ENCODE results near the gene DNAJA3.

DNAJA3 gene

GRCh38 chr16:4437366-4437765 lies 11.7 kb downstream of the DNAJA3 start:
- Histone ChIP-seq H3K4me1 (ENCODE audit: control insufficient read depth in 1 of 2, insufficient read depth in 2 of 2, low read length in 2 of 2) (no peaks in the 10 kb centered on the region), H3K27me3 (ENCODE audit: control insufficient read depth in 1 of 2, insufficient read depth in 2 of 2, low read length in 2 of 2) (no peaks in the 10 kb centered on the region), H3K4me3 (ENCODE audit: low read depth in 1 of 2, low read length in 2 of 2) (no peak overlapping the region), H3K36me3 (ENCODE audit: control insufficient read depth in 1 of 2, insufficient read depth in 2 of 2, low read length in 2 of 2) (peaks cover 34 to 70% of the 10 kb centered on the region in 2 donors), H3K27ac (ENCODE audit: low read depth, low read length) (no peak overlapping the region), H3K9me3 (ENCODE audit: control insufficient read depth in 1 of 2, low read length in 2 of 2) (no peaks in the 10 kb centered on the region), H3K9ac (ENCODE audit: low read depth in 1 of 2, low read length in 2 of 2) (no peak overlapping the region)

- H3K9me3 ChIP-seq (ENCODE audit: control insufficient read depth in 1 of 2, low read length in 2 of 2) = no peaks in the 10 kb centered on the region
- H3K9ac ChIP-seq (ENCODE audit: low read depth in 1 of 2, low read length in 2 of 2) = no peak overlapping the region
- no peak overlapping the region for H3K27ac ChIP-seq (ENCODE audit: low read depth, low read length)
- H3K4me1 ChIP-seq (ENCODE audit: control insufficient read depth in 1 of 2, insufficient read depth in 2 of 2, low read length in 2 of 2) = no peaks in the 10 kb centered on the region
- H3K36me3 ChIP-seq (ENCODE audit: control insufficient read depth in 1 of 2, insufficient read depth in 2 of 2, low read length in 2 of 2) = peaks cover 49 to 90% of the 10 kb centered on the region in 2 donors
- H3K27me3 ChIP-seq (ENCODE audit: control insufficient read depth in 1 of 2, insufficient read depth in 2 of 2, low read length in 2 of 2) = no peaks in the 10 kb centered on the region
- no peak overlapping the region for H3K4me3 ChIP-seq (ENCODE audit: low read depth in 1 of 2, low read length in 2 of 2)
These were observed 16.7 kb downstream of the DNAJA3 start for GRCh38 chr16:4442371-4442770.

- Histone ChIP-seq H3K4me3 (ENCODE audit: low read depth in 1 of 2, low read length in 2 of 2) (no peak overlapping the region), H3K27me3 (ENCODE audit: control insufficient read depth in 1 of 2, insufficient read depth in 2 of 2, low read length in 2 of 2) (no peaks in the 10 kb centered on the region), H3K9ac (ENCODE audit: low read depth in 1 of 2, low read length in 2 of 2) (no peak overlapping the region), H3K9me3 (ENCODE audit: control insufficient read depth in 1 of 2, low read length in 2 of 2) (no peaks in the 10 kb centered on the region), H3K4me1 (ENCODE audit: control insufficient read depth in 1 of 2, insufficient read depth in 2 of 2, low read length in 2 of 2) (no peaks in the 10 kb centered on the region), H3K27ac (ENCODE audit: low read depth, low read length) (no peak overlapping the region), H3K36me3 (ENCODE audit: control insufficient read depth in 1 of 2, insufficient read depth in 2 of 2, low read length in 2 of 2) (peaks cover 46 to 90% of the 10 kb centered on the region in 2 donors)
These were observed 17.6 kb downstream of the DNAJA3 start for GRCh38 chr16:4443271-4443670.

GRCh38 chr16:4443986-4444385 lies 18.3 kb downstream of the DNAJA3 start:
- no peak overlapping the region for H3K27ac ChIP-seq (ENCODE audit: low read depth, low read length)
- H3K4me1 ChIP-seq (ENCODE audit: control insufficient read depth in 1 of 2, insufficient read depth in 2 of 2, low read length in 2 of 2) = no peaks in the 10 kb centered on the region
- no peaks in the 10 kb centered on the region for H3K27me3 ChIP-seq (ENCODE audit: control insufficient read depth in 1 of 2, insufficient read depth in 2 of 2, low read length in 2 of 2)
- no peak overlapping the region for H3K9ac ChIP-seq (ENCODE audit: low read depth in 1 of 2, low read length in 2 of 2)
- H3K4me3 ChIP-seq (ENCODE audit: low read depth in 1 of 2, low read length in 2 of 2) = no peak overlapping the region
- no peaks in the 10 kb centered on the region for H3K9me3 ChIP-seq (ENCODE audit: control insufficient read depth in 1 of 2, low read length in 2 of 2)
- peaks cover 50 to 92% of the 10 kb centered on the region in 2 donors for H3K36me3 ChIP-seq (ENCODE audit: control insufficient read depth in 1 of 2, insufficient read depth in 2 of 2, low read length in 2 of 2)

GRCh38 chr16:4450430-4450829 lies 24.8 kb downstream of the DNAJA3 start:
- Histone ChIP-seq H3K9ac (ENCODE audit: low read depth in 1 of 2, low read length in 2 of 2) (no peak overlapping the region), H3K27me3 (ENCODE audit: control insufficient read depth in 1 of 2, insufficient read depth in 2 of 2, low read length in 2 of 2) (no peaks in the 10 kb centered on the region), H3K9me3 (ENCODE audit: control insufficient read depth in 1 of 2, low read length in 2 of 2) (no peaks in the 10 kb centered on the region), H3K36me3 (ENCODE audit: control insufficient read depth in 1 of 2, insufficient read depth in 2 of 2, low read length in 2 of 2) (peaks cover 43 to 93% of the 10 kb centered on the region in 2 donors), H3K27ac (ENCODE audit: low read depth, low read length) (no peak overlapping the region), H3K4me3 (ENCODE audit: low read depth in 1 of 2, low read length in 2 of 2) (no peak overlapping the region), H3K4me1 (ENCODE audit: control insufficient read depth in 1 of 2, insufficient read depth in 2 of 2, low read length in 2 of 2) (no peaks in the 10 kb centered on the region)

GRCh38 chr16:4450931-4451519 lies 25.4 kb downstream of the DNAJA3 start:
- Histone ChIP-seq H3K27ac (ENCODE audit: low read depth, low read length) (no peak overlapping the region), H3K9me3 (ENCODE audit: control insufficient read depth in 1 of 2, low read length in 2 of 2) (no peaks in the 10 kb centered on the region), H3K27me3 (ENCODE audit: control insufficient read depth in 1 of 2, insufficient read depth in 2 of 2, low read length in 2 of 2) (no peaks in the 10 kb centered on the region), H3K9ac (ENCODE audit: low read depth in 1 of 2, low read length in 2 of 2) (no peak overlapping the region), H3K36me3 (ENCODE audit: control insufficient read depth in 1 of 2, insufficient read depth in 2 of 2, low read length in 2 of 2) (peaks cover 48 to 94% of the 10 kb centered on the region in 2 donors), H3K4me1 (ENCODE audit: control insufficient read depth in 1 of 2, insufficient read depth in 2 of 2, low read length in 2 of 2) (no peaks in the 10 kb centered on the region), H3K4me3 (ENCODE audit: low read depth in 1 of 2, low read length in 2 of 2) (no peak overlapping the region)

GRCh38 chr16:4452674-4453073 lies 27.0 kb downstream of the DNAJA3 start:
- no peak overlapping the region for H3K9ac ChIP-seq (ENCODE audit: low read depth in 1 of 2, low read length in 2 of 2)
- H3K4me3 ChIP-seq (ENCODE audit: low read depth in 1 of 2, low read length in 2 of 2) = no peak overlapping the region
- no peaks in the 10 kb centered on the region for H3K9me3 ChIP-seq (ENCODE audit: control insufficient read depth in 1 of 2, low read length in 2 of 2)
- H3K36me3 ChIP-seq (ENCODE audit: control insufficient read depth in 1 of 2, insufficient read depth in 2 of 2, low read length in 2 of 2) = peaks cover 50 to 94% of the 10 kb centered on the region in 2 donors
- H3K27me3 ChIP-seq (ENCODE audit: control insufficient read depth in 1 of 2, insufficient read depth in 2 of 2, low read length in 2 of 2) = no peaks in the 10 kb centered on the region
- no peak overlapping the region for H3K27ac ChIP-seq (ENCODE audit: low read depth, low read length)
- no peaks in the 10 kb centered on the region for H3K4me1 ChIP-seq (ENCODE audit: control insufficient read depth in 1 of 2, insufficient read depth in 2 of 2, low read length in 2 of 2)

GRCh38 chr16:4454623-4455022 lies 29.0 kb downstream of the DNAJA3 start:
- H3K4me1 ChIP-seq (ENCODE audit: control insufficient read depth in 1 of 2, insufficient read depth in 2 of 2, low read length in 2 of 2) = no peaks in the 10 kb centered on the region
- no peak overlapping the region for H3K9ac ChIP-seq (ENCODE audit: low read depth in 1 of 2, low read length in 2 of 2)
- peaks cover 46 to 77% of the 10 kb centered on the region in 2 donors for H3K36me3 ChIP-seq (ENCODE audit: control insufficient read depth in 1 of 2, insufficient read depth in 2 of 2, low read length in 2 of 2)
- H3K9me3 ChIP-seq (ENCODE audit: control insufficient read depth in 1 of 2, low read length in 2 of 2) = no peaks in the 10 kb centered on the region
- no peak overlapping the region for H3K4me3 ChIP-seq (ENCODE audit: low read depth in 1 of 2, low read length in 2 of 2)
- H3K27me3 ChIP-seq (ENCODE audit: control insufficient read depth in 1 of 2, insufficient read depth in 2 of 2, low read length in 2 of 2) = no peaks in the 10 kb centered on the region
- H3K27ac ChIP-seq (ENCODE audit: low read depth, low read length) = no peak overlapping the region

GRCh38 chr16:4455081-4455480 lies 29.4 kb downstream of the DNAJA3 start:
- no peaks in the 10 kb centered on the region for H3K27me3 ChIP-seq (ENCODE audit: control insufficient read depth in 1 of 2, insufficient read depth in 2 of 2, low read length in 2 of 2)
- peaks cover 46 to 73% of the 10 kb centered on the region in 2 donors for H3K36me3 ChIP-seq (ENCODE audit: control insufficient read depth in 1 of 2, insufficient read depth in 2 of 2, low read length in 2 of 2)
- no peak overlapping the region for H3K4me3 ChIP-seq (ENCODE audit: low read depth in 1 of 2, low read length in 2 of 2)
- H3K9me3 ChIP-seq (ENCODE audit: control insufficient read depth in 1 of 2, low read length in 2 of 2) = no peaks in the 10 kb centered on the region
- H3K9ac ChIP-seq (ENCODE audit: low read depth in 1 of 2, low read length in 2 of 2) = no peak overlapping the region
- H3K27ac ChIP-seq (ENCODE audit: low read depth, low read length) = no peak overlapping the region
- no peaks in the 10 kb centered on the region for H3K4me1 ChIP-seq (ENCODE audit: control insufficient read depth in 1 of 2, insufficient read depth in 2 of 2, low read length in 2 of 2)

GRCh38 chr16:4455951-4456350 lies 30.3 kb downstream of the DNAJA3 start:
- Histone ChIP-seq H3K4me1 (ENCODE audit: control insufficient read depth in 1 of 2, insufficient read depth in 2 of 2, low read length in 2 of 2) (no peaks in the 10 kb centered on the region), H3K4me3 (ENCODE audit: low read depth in 1 of 2, low read length in 2 of 2) (no peak overlapping the region), H3K9ac (ENCODE audit: low read depth in 1 of 2, low read length in 2 of 2) (no peak overlapping the region), H3K9me3 (ENCODE audit: control insufficient read depth in 1 of 2, low read length in 2 of 2) (no peaks in the 10 kb centered on the region), H3K27ac (ENCODE audit: low read depth, low read length) (no peak overlapping the region), H3K36me3 (ENCODE audit: control insufficient read depth in 1 of 2, insufficient read depth in 2 of 2, low read length in 2 of 2) (peaks cover 38 to 66% of the 10 kb centered on the region in 2 donors), H3K27me3 (ENCODE audit: control insufficient read depth in 1 of 2, insufficient read depth in 2 of 2, low read length in 2 of 2) (no peaks in the 10 kb centered on the region)

GRCh38 chr16:4460936-4461249 lies 35.2 kb downstream of the DNAJA3 start:
- Histone ChIP-seq H3K4me1 (ENCODE audit: control insufficient read depth in 1 of 2, insufficient read depth in 2 of 2, low read length in 2 of 2) (no peaks in the 10 kb centered on the region), H3K9me3 (ENCODE audit: control insufficient read depth in 1 of 2, low read length in 2 of 2) (no peaks in the 10 kb centered on the region), H3K27ac (ENCODE audit: low read depth, low read length) (no peak overlapping the region), H3K36me3 (ENCODE audit: control insufficient read depth in 1 of 2, insufficient read depth in 2 of 2, low read length in 2 of 2) (peaks cover 14 to 49% of the 10 kb centered on the region in 2 donors), H3K4me3 (ENCODE audit: low read depth in 1 of 2, low read length in 2 of 2) (no peak overlapping the region), H3K9ac (ENCODE audit: low read depth in 1 of 2, low read length in 2 of 2) (no peak overlapping the region), H3K27me3 (ENCODE audit: control insufficient read depth in 1 of 2, insufficient read depth in 2 of 2, low read length in 2 of 2) (no peaks in the 10 kb centered on the region)

All from duodenal mucosa (tissue), 2 donors.